Measurements from ENCODE around the gene LLGL2. TPM values are rescaled to one million over a fixed set of nuclear protein-coding genes. Genes with fewer than 3 reads are reported as not detected.

The LLGL2 gene
- total and polyA plus RNA-seq, 2 donors (not counting 1 experiment from before 2014, with no cell fraction given): 40.6 to 52.0 TPM

- 97% methylated on average over 11 of the region's 11 CpGs for WGBS (ENCODE audit: insufficient coverage)
- ATAC-seq (ENCODE audit: low read depth): no peak
- H3K4me3 ChIP-seq (ENCODE audit: control extremely low read depth in 1 of 5, extremely low read depth in 1 of 5, insufficient read depth in 1 of 5, low read depth in 2 of 5, low read length in 4 of 5): no peak overlapping the region
- POLR2A ChIA-PET: interaction anchor here (0.5 kb wide), 1 partner anchor 44 kb away, joined by 4 read pairs; no protein-coding TSS in a partner anchor
- H4K20me1 ChIP-seq (ENCODE audit: control insufficient read depth, insufficient read depth, low read length, poor library complexity, severe bottlenecking): no peaks in the 10 kb centered on the region
- CTCF ChIA-PET: no interaction called here
- H3K27me3 ChIP-seq (replicated peaks in 1 of 4; ENCODE audit: control extremely low read depth in 1 of 4, control insufficient read depth in 3 of 4, insufficient read depth in 4 of 4, low read length in 3 of 4): no peaks in the 10 kb centered on the region
- peaks cover 15% of the 10 kb centered on the region for H3K4me1 Mint-ChIP-seq
- H3K79me2 ChIP-seq (ENCODE audit: control insufficient read depth, insufficient read depth, low read length): no peaks in the 10 kb centered on the region
- no peak overlapping the region for H2AFZ ChIP-seq (ENCODE audit: insufficient read depth, low read depth, low read length, poor library complexity, severe bottlenecking)
- TF ChIP-seq EZH2 (IDR thresholded peaks at IDR 0.05; ENCODE audit: borderline replicate concordance, insufficient read depth, low read depth, low read length, poor library complexity, severe bottlenecking): no peak
- no peak for TF ChIP-seq CTCF (IDR thresholded peaks at IDR 0.05)
- H3K27me3 Mint-ChIP-seq: no peaks in the 10 kb centered on the region
- no peak overlapping the region for H3K27ac ChIP-seq (ENCODE audit: low read length in 2 of 2)
- no peak overlapping the region for H3K9ac ChIP-seq (ENCODE audit: low read length)
- DNase-seq: no peak
- no peaks in the 10 kb centered on the region for H3K9me3 ChIP-seq (ENCODE audit: control extremely low read depth in 1 of 3, control insufficient read depth in 2 of 3, insufficient read depth in 1 of 3, low read length in 2 of 3)
- no peak overlapping the region for H3K4me2 ChIP-seq (replicated peaks; ENCODE audit: low read depth, low read length, poor library complexity, severe bottlenecking)
- no peak overlapping the region for H3K4me3 Mint-ChIP-seq
- peaks cover 0 to 9% of the 10 kb centered on the region in 2 experiments for H3K36me3 ChIP-seq (replicated peaks in 1 of 2; ENCODE audit: control extremely low read depth in 1 of 2, control insufficient read depth in 1 of 2, extremely low read depth in 1 of 2, insufficient read depth in 2 of 2, low read length in 1 of 2)
- H3K27ac Mint-ChIP-seq: no peak overlapping the region
- peaks cover 10 to 14% of the 10 kb centered on the region in 2 donors for H3K4me1 ChIP-seq (ENCODE audit: control insufficient read depth in 2 of 2, insufficient read depth in 2 of 2, low read length in 2 of 2)
- no peaks in the 10 kb centered on the region for H3K9me3 Mint-ChIP-seq (ENCODE audit: insufficient read depth)
- intact Hi-C loops (cut with micrococcal nuclease): no loop called here
These were observed 38.7 kb downstream of the LLGL2 start for GRCh38 chr17:75564195-75564594.

- no peak overlapping the region for H3K4me3 ChIP-seq (ENCODE audit: control extremely low read depth in 1 of 5, extremely low read depth in 1 of 5, insufficient read depth in 1 of 5, low read depth in 2 of 5, low read length in 4 of 5)
- H3K9me3 ChIP-seq (ENCODE audit: control extremely low read depth in 1 of 3, control insufficient read depth in 2 of 3, insufficient read depth in 1 of 3, low read length in 2 of 3): no peaks in the 10 kb centered on the region
- H3K4me2 ChIP-seq (replicated peaks; ENCODE audit: low read depth, low read length, poor library complexity, severe bottlenecking): no peak overlapping the region
- H3K27ac Mint-ChIP-seq: no peak overlapping the region
- H3K36me3 ChIP-seq (replicated peaks in 1 of 2; ENCODE audit: control extremely low read depth in 1 of 2, control insufficient read depth in 1 of 2, extremely low read depth in 1 of 2, insufficient read depth in 2 of 2, low read length in 1 of 2): peaks cover 0 to 9% of the 10 kb centered on the region in 2 experiments
- H3K27me3 ChIP-seq (replicated peaks in 1 of 4; ENCODE audit: control extremely low read depth in 1 of 4, control insufficient read depth in 3 of 4, insufficient read depth in 4 of 4, low read length in 3 of 4): no peaks in the 10 kb centered on the region
- no peaks in the 10 kb centered on the region for H4K20me1 ChIP-seq (ENCODE audit: control insufficient read depth, insufficient read depth, low read length, poor library complexity, severe bottlenecking)
- H3K4me1 Mint-ChIP-seq: peaks cover 15% of the 10 kb centered on the region
- intact Hi-C loops (cut with micrococcal nuclease): no loop called here
- no peak overlapping the region for H3K4me3 Mint-ChIP-seq
- ATAC-seq (ENCODE audit: low read depth) (no peak), DNase-seq (no peak)
- H3K9me3 Mint-ChIP-seq (ENCODE audit: insufficient read depth): no peaks in the 10 kb centered on the region
- ChIA-PET POLR2A (no interaction called here), CTCF (interaction anchor here (0.7 kb wide), 1 partner anchor 219 kb away, joined by 4 read pairs; no protein-coding TSS in a partner anchor)
- no peaks in the 10 kb centered on the region for H3K79me2 ChIP-seq (ENCODE audit: control insufficient read depth, insufficient read depth, low read length)
- peaks cover 10 to 14% of the 10 kb centered on the region in 2 donors for H3K4me1 ChIP-seq (ENCODE audit: control insufficient read depth in 2 of 2, insufficient read depth in 2 of 2, low read length in 2 of 2)
- H3K9ac ChIP-seq (ENCODE audit: low read length): no peak overlapping the region
- no peaks in the 10 kb centered on the region for H3K27me3 Mint-ChIP-seq
- H2AFZ ChIP-seq (ENCODE audit: insufficient read depth, low read depth, low read length, poor library complexity, severe bottlenecking): no peak overlapping the region
- no peak overlapping the region for H3K27ac ChIP-seq (ENCODE audit: low read length in 2 of 2)
- TF ChIP-seq EZH2 (IDR thresholded peaks at IDR 0.05; ENCODE audit: borderline replicate concordance, insufficient read depth, low read depth, low read length, poor library complexity, severe bottlenecking): no peak
- no peak for TF ChIP-seq CTCF (IDR thresholded peaks at IDR 0.05)
- 94% methylated on average over 6 of the region's 7 CpGs for WGBS (ENCODE audit: insufficient coverage)
These were observed 39.6 kb downstream of the LLGL2 start for GRCh38 chr17:75565066-75565465.
